Keratinocyte (primary cell): ENCODE measurements around the gene IL17C. TPM values are rescaled to one million over a fixed set of nuclear protein-coding genes. Genes with fewer than 3 reads are reported as not detected.

Experiments
- DNase-seq: peaks from one replicate; pipeline ENCODE4 v3.0.0-alpha.2; 2011; ENCODE audit warnings: low read depth, missing footprints, low spot score
- FAIRE-seq: peaks from 2 replicates; lab custom pipeline; 2011; peaks lifted over from hg19 to GRCh38; lab: Jason Lieb, UNC
- H2AFZ ChIP-seq: 2 replicates; pipeline ENCODE4 v1.6.0; 2012; ENCODE audit warnings: low read length, control low read depth, inconsistent platforms; ENCODE audit not compliant: control insufficient read depth
- H3K27ac ChIP-seq: 2 replicates; pipeline ENCODE4 v1.5.1; 2011; ENCODE audit warnings: low read length; ENCODE audit not compliant: control insufficient read depth, insufficient read depth
- H3K27me3 ChIP-seq: 3 replicates; pipeline ENCODE4 v1.6.0; 2011; ENCODE audit warnings: low read length; ENCODE audit not compliant: control insufficient read depth, insufficient read depth; ENCODE audit errors: extremely low read depth
- H3K36me3 ChIP-seq, 2 experiments: 2 replicates in 1 of 2; 3 replicates in 1 of 2; pipeline ENCODE4 v1.5.1; 2011; ENCODE audit warnings: low read length in 2 of 2, mild to moderate bottlenecking in 1 of 2; ENCODE audit not compliant: control insufficient read depth in 2 of 2, insufficient read depth in 2 of 2; ENCODE audit errors: extremely low read depth in 1 of 2
- H3K4me1 ChIP-seq: 3 replicates; pipeline ENCODE4 v1.5.1; 2011; ENCODE audit warnings: low read length; ENCODE audit not compliant: control insufficient read depth, insufficient read depth; ENCODE audit errors: extremely low read depth
- H3K4me2 ChIP-seq: 3 replicates; pipeline ENCODE4 v1.6.0; 2011; ENCODE audit warnings: low read depth, low read length; ENCODE audit not compliant: control insufficient read depth, insufficient read depth; ENCODE audit errors: extremely low read depth
- H3K4me3 ChIP-seq, 3 experiments: fragments of 200-600 bp in 1 of 3; sonication (generic) in 1 of 3; 2 replicates in 2 of 3; 3 replicates in 1 of 3; pipeline ENCODE4 v1.5.1; 2011 to 2016; ENCODE audit warnings: low read length in 3 of 3, mild to moderate bottlenecking in 3 of 3, control low read depth in 2 of 3, inconsistent platforms in 1 of 3, low read depth in 1 of 3, mixed read lengths in 1 of 3, mixed run types in 1 of 3, moderate library complexity in 1 of 3; ENCODE audit not compliant: control insufficient read depth in 2 of 3, insufficient read depth in 2 of 3; ENCODE audit errors: extremely low read depth in 1 of 3
- H3K79me2 ChIP-seq: 2 replicates; pipeline ENCODE4 v1.6.0; 2012; ENCODE audit warnings: low read length; ENCODE audit not compliant: control insufficient read depth, insufficient read depth
- H3K9ac ChIP-seq: 3 replicates; pipeline ENCODE4 v1.6.0; 2011; ENCODE audit warnings: low read length; ENCODE audit not compliant: control insufficient read depth, insufficient read depth; ENCODE audit errors: extremely low read depth
- H3K9me1 ChIP-seq: 3 replicates; pipeline ENCODE4 v1.6.0; 2011; ENCODE audit warnings: low read length; ENCODE audit not compliant: control insufficient read depth, insufficient read depth; ENCODE audit errors: extremely low read depth
- H3K9me3 ChIP-seq: 2 replicates; pipeline ENCODE4 v1.5.1; 2012; ENCODE audit warnings: low read depth, low read length; ENCODE audit not compliant: control insufficient read depth
- H4K20me1 ChIP-seq: 3 replicates; pipeline ENCODE4 v1.6.0; 2011; ENCODE audit warnings: low read length; ENCODE audit not compliant: control insufficient read depth, insufficient read depth; ENCODE audit errors: extremely low read depth
- CTCF ChIP-seq, 3 experiments: IDR thresholded peaks in 1 of 3; conservative IDR thresholded peaks in 1 of 3; optimal IDR thresholded peaks in 1 of 3; 2 replicates in 2 of 3; 3 replicates in 1 of 3; pipeline versions ENCODE3 to v1.5.1; 2011; ENCODE audit warnings: low read length in 3 of 3, mild to moderate bottlenecking in 3 of 3, moderate library complexity in 2 of 3, control low read depth in 1 of 3, inconsistent platforms in 1 of 3; ENCODE audit not compliant: insufficient read depth in 2 of 3; ENCODE audit errors: extremely low read depth in 1 of 3
- EZH2 ChIP-seq: IDR thresholded peaks from one replicate; pipeline ENCODE4 v1.6.1; 2012; ENCODE audit warnings: inconsistent platforms, mild to moderate bottlenecking, low read length, moderate library complexity
- dilution Hi-C: fragments of 300-500 bp; cut with MboI; formaldehyde crosslinking; loops from one replicate; pipeline ENCODE4 v1.7.0; 2020; ENCODE audit warnings: low sequenced_read_pairs; ENCODE audit not compliant: extremely low pct_ligation_motif_present
- polyA plus RNA-seq, 5 experiments: library from polyadenylated mRNA; depleted of rRNA in 3 of 5; stranded (reverse) in 3 of 5; stranded (forward) in 1 of 5; unstranded in 1 of 5; fragments of >200 nt; gene quantifications; 1 replicate in 1 of 5; 2 replicates in 3 of 5; 3 replicates in 1 of 5; pipeline versions ENCODE4 v1.2.1 to v1.2.3, GENCODE V29; 2011 to 2012; ENCODE audit warnings: missing spikeins in 2 of 5, low read depth in 1 of 5, low replicate concordance in 1 of 5

IL17C gene
- polyA plus RNA-seq, 1 donor (not counting 4 experiments of a cell fraction or from before 2014, with no cell fraction given) = not detected

- TF ChIP-seq EZH2 = no peak
- TF ChIP-seq CTCF (optimal IDR thresholded peaks at IDR 0.05 in 1 of 3, IDR thresholded peaks at IDR 0.05 in 1 of 3, conservative IDR thresholded peaks at IDR 0.05 in 1 of 3; ENCODE audit: extremely low read depth in 1 of 3, insufficient read depth in 2 of 3, low read length in 3 of 3) = no peak
- H3K4me2 ChIP-seq = no peak overlapping the region
- H3K27ac ChIP-seq = no peak overlapping the region
- no peak for DNase-seq
- dilution Hi-C loops = no loop called here
- no peak overlapping the region for H3K9ac ChIP-seq
- H2AFZ ChIP-seq = no peak overlapping the region
- H3K4me3 ChIP-seq = no peak overlapping the region
- H3K27me3 ChIP-seq = no peaks in the 10 kb centered on the region
- no peaks in the 10 kb centered on the region for H3K4me1 ChIP-seq
- no peaks in the 10 kb centered on the region for H4K20me1 ChIP-seq
- peaks cover 39 to 44% of the 10 kb centered on the region in 2 experiments for H3K36me3 ChIP-seq
- H3K9me3 ChIP-seq = no peaks in the 10 kb centered on the region
- FAIRE-seq = no peak
- H3K79me2 ChIP-seq = no peaks in the 10 kb centered on the region
- H3K9me1 ChIP-seq = no peaks in the 10 kb centered on the region
Measured at GRCh38 chr16:88624977-88625576, 13.3 kb upstream of the IL17C start.

GRCh38 chr16:88626646-88627045 is 11.7 kb upstream of the IL17C start:
- Histone ChIP-seq H3K27me3 (no peaks in the 10 kb centered on the region), H3K4me2 (no peak overlapping the region), H3K36me3 (peaks cover 39 to 50% of the 10 kb centered on the region in 2 experiments), H3K4me3 (no peak overlapping the region), H3K27ac (no peak overlapping the region), H3K9ac (no peak overlapping the region), H3K9me3 (no peaks in the 10 kb centered on the region), H2AFZ (no peak overlapping the region), H3K79me2 (no peaks in the 10 kb centered on the region), H4K20me1 (no peaks in the 10 kb centered on the region), H3K4me1 (no peaks in the 10 kb centered on the region), H3K9me1 (no peaks in the 10 kb centered on the region)
- DNase-seq (no peak), FAIRE-seq (no peak)
- dilution Hi-C loops = no loop called here
- no peak for TF ChIP-seq EZH2
- no peak for TF ChIP-seq CTCF (optimal IDR thresholded peaks at IDR 0.05 in 1 of 3, IDR thresholded peaks at IDR 0.05 in 1 of 3, conservative IDR thresholded peaks at IDR 0.05 in 1 of 3; ENCODE audit: extremely low read depth in 1 of 3, insufficient read depth in 2 of 3, low read length in 3 of 3)
